Natural killer cell treated with Interleukin-12 subunit alpha and Interleukin-12 subunit beta and Interleukin-15 and Interleukin-18, amount 100 ng/mL, for 72 hours (primary cell): ENCODE measurements around the gene UBE4B. TPM values are rescaled to one million over a fixed set of nuclear protein-coding genes. Genes with fewer than 3 reads are reported as not detected.

Source experiments
- ATAC-seq, 2 donors: fragments of 150-1000 bp; cut with Tn5 transposase in 1 of 2; sonication (Bioruptor Pico), chemical (Tn5 transposase) in 1 of 2; 2 replicates each; pipeline ENCODE4 v1.10.0; 2021
- DNase-seq: peaks from one replicate; pipeline ENCODE4 v3.0.0; 2022; ENCODE audit warnings: low spot score
- H3K27ac Mint-ChIP-seq, 2 donors: 1 replicate in 1 of 2; 2 replicates in 1 of 2; pipeline ENCODE4 v1.8.0; 2022; ENCODE audit warnings: mixed read lengths in 2 of 2, mild to moderate bottlenecking in 1 of 2, moderate library complexity in 1 of 2
- H3K27me3 Mint-ChIP-seq, 2 donors: 1 replicate in 1 of 2; 2 replicates in 1 of 2; pipeline ENCODE4 v1.8.0; 2022; ENCODE audit warnings: mixed read lengths in 2 of 2
- H3K36me3 Mint-ChIP-seq: one replicate; pipeline ENCODE4 v1.8.0; 2022; ENCODE audit warnings: mixed read lengths
- H3K4me1 Mint-ChIP-seq, 2 donors: 1 replicate in 1 of 2; 2 replicates in 1 of 2; pipeline ENCODE4 v1.8.0; 2022; ENCODE audit warnings: low read depth in 2 of 2, mixed read lengths in 2 of 2, mild to moderate bottlenecking in 1 of 2
- H3K4me3 Mint-ChIP-seq: one replicate; pipeline ENCODE4 v1.8.0; 2022; ENCODE audit warnings: mixed read lengths
- H3K9me3 Mint-ChIP-seq: 2 replicates; pipeline ENCODE4 v1.8.0; 2022; ENCODE audit warnings: mixed read lengths
- total RNA-seq, 2 donors: library from RNA; stranded (reverse); gene quantifications; one replicate each; pipeline ENCODE4 v1.2.3, GENCODE V29; 2022

Gene UBE4B
- total RNA-seq, 2 donors from 2014 or later: 36.7 to 52.4 TPM

- no peak for DNase-seq
- ATAC-seq: peak; percentile 81 to 90
- H3K27me3 Mint-ChIP-seq: no peaks in the 10 kb centered on the region
- H3K36me3 Mint-ChIP-seq: peaks cover 26% of the 10 kb centered on the region
- no peaks in the 10 kb centered on the region for H3K9me3 Mint-ChIP-seq
- H3K4me3 Mint-ChIP-seq: peak overlapping the region; percentile 70
- peak overlapping the region; percentile 73 to 85 for H3K27ac Mint-ChIP-seq
- H3K4me1 Mint-ChIP-seq: peaks cover 9 to 39% of the 10 kb centered on the region in 2 donors
These were observed 137.4 kb downstream of the UBE4B start for GRCh38 chr1:10170239-10170574.

- Mint-ChIP-seq H3K36me3 (peaks cover 28% of the 10 kb centered on the region), H3K9me3 (no peaks in the 10 kb centered on the region), H3K27me3 (no peaks in the 10 kb centered on the region), H3K4me3 (peak overlapping the region; percentile 70), H3K27ac (peak overlapping the region; percentile 27 to 85), H3K4me1 (peaks cover 9 to 39% of the 10 kb centered on the region in 2 donors)
- ATAC-seq: no peak
- no peak for DNase-seq
These were observed 138.5 kb downstream of the UBE4B start for GRCh38 chr1:10171105-10171767.

- H3K27me3 Mint-ChIP-seq: no peaks in the 10 kb centered on the region
- H3K9me3 Mint-ChIP-seq: no peaks in the 10 kb centered on the region
- no peak for ATAC-seq
- H3K36me3 Mint-ChIP-seq: peaks cover 28% of the 10 kb centered on the region
- peak overlapping the region; percentile 9 to 85 for H3K27ac Mint-ChIP-seq
- DNase-seq: no peak
- peak overlapping the region; percentile 34 for H3K4me3 Mint-ChIP-seq
- peaks cover 9 to 39% of the 10 kb centered on the region in 2 donors for H3K4me1 Mint-ChIP-seq
These were observed 139.4 kb downstream of the UBE4B start for GRCh38 chr1:10171995-10172669.

- DNase-seq: no peak
- no peak for ATAC-seq
- Mint-ChIP-seq H3K4me1 (peaks cover 9 to 32% of the 10 kb centered on the region in 2 donors), H3K27me3 (no peaks in the 10 kb centered on the region), H3K27ac (no peak overlapping the region), H3K4me3 (no peak overlapping the region), H3K9me3 (no peaks in the 10 kb centered on the region), H3K36me3 (peaks cover 23% of the 10 kb centered on the region)
These were observed 140.8 kb downstream of the UBE4B start for GRCh38 chr1:10173582-10173981.

- ATAC-seq (no peak), DNase-seq (no peak)
- Mint-ChIP-seq H3K4me3 (no peak overlapping the region), H3K36me3 (peaks cover 13% of the 10 kb centered on the region), H3K4me1 (no peaks in the 10 kb centered on the region), H3K27me3 (no peaks in the 10 kb centered on the region), H3K27ac (no peak overlapping the region), H3K9me3 (no peaks in the 10 kb centered on the region)
These were observed 145.1 kb downstream of the UBE4B start for GRCh38 chr1:10177876-10178275.

- ATAC-seq: no peak
- DNase-seq: no peak
- H3K4me1 Mint-ChIP-seq: no peaks in the 10 kb centered on the region
- H3K9me3 Mint-ChIP-seq: no peaks in the 10 kb centered on the region
- H3K27me3 Mint-ChIP-seq: no peaks in the 10 kb centered on the region
- H3K4me3 Mint-ChIP-seq: no peak overlapping the region
- H3K27ac Mint-ChIP-seq: no peak overlapping the region
- peaks cover 13% of the 10 kb centered on the region for H3K36me3 Mint-ChIP-seq
These were observed 146.0 kb downstream of the UBE4B start for GRCh38 chr1:10178597-10179405.

GRCh38 chr1:10179406-10180091 is 146.8 kb downstream of the UBE4B start:
- no peak overlapping the region for H3K27ac Mint-ChIP-seq
- no peak for DNase-seq
- H3K27me3 Mint-ChIP-seq: no peaks in the 10 kb centered on the region
- H3K4me1 Mint-ChIP-seq: no peaks in the 10 kb centered on the region
- peaks cover 12% of the 10 kb centered on the region for H3K36me3 Mint-ChIP-seq
- H3K9me3 Mint-ChIP-seq: no peaks in the 10 kb centered on the region
- no peak overlapping the region for H3K4me3 Mint-ChIP-seq
- ATAC-seq: no peak

- Mint-ChIP-seq H3K4me1 (no peaks in the 10 kb centered on the region), H3K27me3 (no peaks in the 10 kb centered on the region), H3K27ac (no peak overlapping the region), H3K4me3 (no peak overlapping the region), H3K36me3 (peaks cover 1% of the 10 kb centered on the region), H3K9me3 (no peaks in the 10 kb centered on the region)
- ATAC-seq (no peak), DNase-seq (no peak)
These were observed 148.4 kb downstream of the UBE4B start for GRCh38 chr1:10181154-10181553.

- Mint-ChIP-seq H3K4me3 (no peak overlapping the region), H3K9me3 (no peaks in the 10 kb centered on the region), H3K27ac (no peak overlapping the region), H3K4me1 (no peaks in the 10 kb centered on the region), H3K27me3 (no peaks in the 10 kb centered on the region), H3K36me3 (no peaks in the 10 kb centered on the region)
- ATAC-seq (no peak), DNase-seq (no peak)
These were observed 153.0 kb downstream of the UBE4B start for GRCh38 chr1:10185759-10186158.

- H3K27me3 Mint-ChIP-seq: peaks cover 0 to 3% of the 10 kb centered on the region in 2 donors
- no peaks in the 10 kb centered on the region for H3K4me1 Mint-ChIP-seq
- DNase-seq (no peak), ATAC-seq (peak; percentile 54 to 56)
- H3K36me3 Mint-ChIP-seq: no peaks in the 10 kb centered on the region
- no peak overlapping the region for H3K4me3 Mint-ChIP-seq
- H3K9me3 Mint-ChIP-seq: no peaks in the 10 kb centered on the region
- no peak overlapping the region for H3K27ac Mint-ChIP-seq
These were observed 153.7 kb downstream of the UBE4B start for GRCh38 chr1:10186331-10187025.

GRCh38 chr1:10187026-10187334 is 154.2 kb downstream of the UBE4B start:
- Mint-ChIP-seq H3K27me3 (peaks cover 0 to 3% of the 10 kb centered on the region in 2 donors), H3K9me3 (no peaks in the 10 kb centered on the region), H3K27ac (no peak overlapping the region), H3K4me3 (no peak overlapping the region), H3K36me3 (no peaks in the 10 kb centered on the region), H3K4me1 (no peaks in the 10 kb centered on the region)
- no peak for DNase-seq
- peak; percentile 12 to 32 for ATAC-seq

- Mint-ChIP-seq H3K27me3 (peaks cover 0 to 3% of the 10 kb centered on the region in 2 donors), H3K27ac (no peak overlapping the region), H3K4me3 (no peak overlapping the region), H3K4me1 (no peaks in the 10 kb centered on the region), H3K36me3 (no peaks in the 10 kb centered on the region), H3K9me3 (no peaks in the 10 kb centered on the region)
- ATAC-seq (no peak), DNase-seq (no peak)
These were observed 155.4 kb downstream of the UBE4B start for GRCh38 chr1:10188133-10188650.

GRCh38 chr1:10189659-10190058 is 156.9 kb downstream of the UBE4B start:
- Mint-ChIP-seq H3K4me1 (peaks cover 0 to 2% of the 10 kb centered on the region in 2 donors), H3K27me3 (peaks cover 8 to 10% of the 10 kb centered on the region in 2 donors), H3K36me3 (no peaks in the 10 kb centered on the region), H3K9me3 (no peaks in the 10 kb centered on the region), H3K4me3 (no peak overlapping the region), H3K27ac (no peak overlapping the region)
- ATAC-seq (peak; percentile 48 to 56), DNase-seq (no peak)
